Thyroid gland (tissue), 4 donors: ENCODE data around the gene XG. TPM values are rescaled to one million over a fixed set of nuclear protein-coding genes. Genes with fewer than 3 reads are reported as not detected.

Experiments used
- DNase-seq, 2 donors: peaks; one replicate each; pipeline ENCODE4 v3.0.0-alpha.2; 2019
- H3K27ac ChIP-seq, 3 donors: fragments of 200-600 bp; sonication (generic); 1 replicate in 2 of 3; 2 replicates in 1 of 3; pipeline ENCODE4 v1.5.1; 2016 to 2019; ENCODE audit warnings: mild to moderate bottlenecking in 1 of 3, moderate library complexity in 1 of 3
- H3K27me3 ChIP-seq: fragments of 200-600 bp; sonication (generic); one replicate; pipeline ENCODE4 v1.5.1; 2019
- H3K36me3 ChIP-seq, 2 donors: fragments of 200-600 bp; sonication (generic); one replicate each; pipeline ENCODE4 v1.5.1; 2016 to 2019
- H3K4me1 ChIP-seq, 2 donors: fragments of 200-600 bp; sonication (generic); one replicate each; pipeline ENCODE4 v1.5.1; 2017 to 2019
- H3K4me3 ChIP-seq, 3 donors: fragments of 200-600 bp; sonication (generic); replicated peaks in 1 of 3; 1 replicate in 2 of 3; 2 replicates in 1 of 3; pipeline ENCODE4 v1.5.1; 2016; ENCODE audit warnings: mild to moderate bottlenecking in 1 of 3
- H3K9me3 ChIP-seq: fragments of 200-600 bp; sonication (generic); one replicate; pipeline ENCODE4 v1.5.1; 2017
- CTCF ChIP-seq, 6 experiments: fragments of 200-600 bp in 3 of 6; fragments of 450-650 bp in 3 of 6; sonication (generic) in 3 of 6; IDR thresholded peaks; one replicate each; pipeline ENCODE4 v1.5.1; 2016 to 2019; ENCODE audit warnings: antibody characterized with exemption in 6 of 6, mild to moderate bottlenecking in 2 of 6, inconsistent platforms in 1 of 6, moderate library complexity in 1 of 6
- POLR2A ChIP-seq, 2 donors: fragments of 450-650 bp; IDR thresholded peaks; one replicate each; pipeline ENCODE4 v1.6.1; 2017; ENCODE audit warnings: antibody characterized with exemption in 2 of 2, mild to moderate bottlenecking in 2 of 2, moderate library complexity in 1 of 2
- WGBS, 2 donors: methylation state at CpG; one replicate each; pipeline ENCODE4 v1.1.5; 2017; 5-methylcytosine and 5-hydroxymethylcytosine counted together
- intact Hi-C: fragments of 100-400 bp; cut with DNase I; formaldehyde crosslinking; loops from one replicate; pipeline ENCODE4 v1.15.1; 2023
- total RNA-seq, 4 donors: library from RNA; depleted of rRNA; stranded (reverse); fragments of >200 nt; gene quantifications; one replicate each; pipeline ENCODE4 v1.2.3, GENCODE V29; 2016

Gene XG
- total RNA-seq, 4 donors from 2014 or later = 0.68 to 4.7 (median 2.4) TPM

GRCh38 chrX:2708592-2709188, 43.1 kb upstream of the XG start:
- Histone ChIP-seq H3K27me3 (no peaks in the 10 kb centered on the region), H3K4me3 (no peak overlapping the region), H3K4me1 (peaks cover 16 to 30% of the 10 kb centered on the region in 2 donors), H3K27ac (no peak overlapping the region), H3K9me3 (no peaks in the 10 kb centered on the region), H3K36me3 (no peaks in the 10 kb centered on the region)
- no peak for TF ChIP-seq CTCF (IDR thresholded peaks at IDR 0.05)
- no peak for TF ChIP-seq POLR2A (IDR thresholded peaks at IDR 0.05)
- 83 to 92% methylated on average over 10 of the region's 10 CpGs for WGBS, 2 donors
- intact Hi-C loops = no loop called here
- no peak for DNase-seq

- Histone ChIP-seq H3K27me3 (no peaks in the 10 kb centered on the region), H3K27ac (no peak overlapping the region), H3K9me3 (no peaks in the 10 kb centered on the region), H3K36me3 (no peaks in the 10 kb centered on the region), H3K4me1 (peaks cover 16 to 26% of the 10 kb centered on the region in 2 donors), H3K4me3 (no peak overlapping the region)
- intact Hi-C loops = no loop called here
- WGBS, 2 donors = 89 to 90% methylated on average over 9 of the region's 9 CpGs
- no peak for DNase-seq
- TF ChIP-seq CTCF (IDR thresholded peaks at IDR 0.05) (no peak), POLR2A (IDR thresholded peaks at IDR 0.05) (no peak)
Observed at GRCh38 chrX:2709556-2709955, 42.3 kb upstream of the XG start.

DNA sequence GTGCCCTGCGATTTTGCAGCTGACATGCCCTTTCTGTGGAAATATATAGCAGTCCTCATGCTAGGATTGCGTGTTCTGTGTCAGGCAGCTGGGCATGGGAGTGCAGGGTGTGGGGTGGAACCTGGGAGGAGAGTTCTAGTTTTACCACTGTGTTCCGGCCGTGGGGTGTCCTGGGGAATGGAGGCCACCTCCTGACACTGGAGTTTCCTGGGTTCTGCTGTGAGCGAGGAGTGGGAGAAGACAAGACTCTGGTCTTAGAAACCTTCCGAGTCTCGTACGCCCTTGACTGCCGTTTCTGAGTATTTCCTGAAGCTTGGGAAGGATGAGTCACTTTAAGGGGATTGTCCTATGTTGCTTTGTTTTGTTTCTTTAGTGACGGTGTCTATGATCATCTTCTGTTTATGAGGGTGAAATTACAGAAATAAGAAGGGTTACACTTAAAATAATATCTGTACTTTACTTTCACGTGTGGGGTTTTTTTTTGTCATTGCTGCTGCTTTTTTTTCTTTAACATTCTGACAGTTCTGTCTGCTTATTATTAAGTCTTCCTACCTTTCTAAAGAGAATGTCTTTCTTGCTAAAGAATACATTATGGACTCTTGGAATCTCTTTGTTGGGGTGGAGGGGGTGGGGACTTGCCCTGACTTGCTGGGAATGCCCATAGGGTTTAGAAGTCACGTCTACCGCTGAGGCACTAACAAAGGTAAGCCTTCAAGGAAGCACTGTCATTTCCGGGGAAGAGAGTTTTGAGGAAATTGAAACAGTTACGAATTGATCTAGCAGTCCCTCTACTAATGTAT, 41.6 kb upstream of the XG start:
- peak overlapping the region in 2 of 3 donors; percentile 5 to 10 for H3K27ac ChIP-seq
- peaks cover 16 to 19% of the 10 kb centered on the region in 2 donors for H3K4me1 ChIP-seq
- intact Hi-C loops = no loop called here
- H3K4me3 ChIP-seq = no peak overlapping the region
- H3K9me3 ChIP-seq = no peaks in the 10 kb centered on the region
- DNase-seq = no peak
- WGBS, 2 donors = 65 to 69% methylated on average over 15 of the region's 15 CpGs
- TF ChIP-seq CTCF (IDR thresholded peaks at IDR 0.05) (no peak), POLR2A (IDR thresholded peaks at IDR 0.05) (no peak)
- H3K27me3 ChIP-seq = no peaks in the 10 kb centered on the region
- peaks cover 0 to 4% of the 10 kb centered on the region in 2 donors for H3K36me3 ChIP-seq

GRCh38 chrX:2711441-2711840, 40.4 kb upstream of the XG start:
- Histone ChIP-seq H3K4me1 (peaks cover 14 to 16% of the 10 kb centered on the region in 2 donors), H3K27ac (no peak overlapping the region), H3K4me3 (no peak overlapping the region), H3K27me3 (no peaks in the 10 kb centered on the region), H3K36me3 (peaks cover 0 to 5% of the 10 kb centered on the region in 2 donors), H3K9me3 (no peaks in the 10 kb centered on the region)
- intact Hi-C loops = no loop called here
- DNase-seq = no peak
- 90 to 98% methylated on average over 2 of the region's 2 CpGs for WGBS, 2 donors
- no peak for TF ChIP-seq POLR2A (IDR thresholded peaks at IDR 0.05)

DNA sequence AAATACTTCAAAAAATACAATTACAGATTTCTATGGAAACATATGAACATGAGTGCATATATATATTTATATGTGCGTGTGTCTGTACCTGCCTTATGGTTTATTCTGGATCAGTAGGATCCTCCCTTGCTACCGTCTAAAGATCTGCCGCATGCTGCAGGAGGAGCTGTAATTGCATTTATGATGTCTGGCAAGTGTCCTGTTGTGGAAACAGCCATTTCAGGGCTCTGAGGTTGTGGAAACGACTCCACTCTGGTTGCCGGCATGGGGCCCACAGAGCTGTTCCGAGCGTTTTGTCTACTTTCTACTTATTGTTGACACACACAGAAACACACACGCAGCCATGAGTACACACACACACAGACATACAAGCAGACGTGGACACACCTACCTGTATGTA, 39.4 kb upstream of the XG start:
- Histone ChIP-seq H3K36me3 (peaks cover 1 to 5% of the 10 kb centered on the region in 2 donors), H3K4me1 (peaks cover 4 to 9% of the 10 kb centered on the region in 2 donors), H3K27ac (no peak overlapping the region), H3K27me3 (no peaks in the 10 kb centered on the region), H3K9me3 (no peaks in the 10 kb centered on the region), H3K4me3 (no peak overlapping the region)
- intact Hi-C loops = no loop called here
- 85 to 92% methylated on average over 9 of the region's 9 CpGs for WGBS, 2 donors
- no peak for DNase-seq
- TF ChIP-seq POLR2A (IDR thresholded peaks at IDR 0.05) (no peak), CTCF (IDR thresholded peaks at IDR 0.05) (no peak)
